Stimulated activated CD4-positive, alpha-beta T cell treated with anti-CD3 and anti-CD28 coated beads, TNF-alpha, amount 100 ng/mL, for 24 hours (primary cell): ENCODE results near the gene ZRANB1.

ENCODE experiments used
- DNase-seq, 3 experiments: peaks; one replicate each; pipeline ENCODE4 v3.0.0-alpha.2; 2020; ENCODE audit warnings: low read depth in 3 of 3

ZRANB1 gene

DNA sequence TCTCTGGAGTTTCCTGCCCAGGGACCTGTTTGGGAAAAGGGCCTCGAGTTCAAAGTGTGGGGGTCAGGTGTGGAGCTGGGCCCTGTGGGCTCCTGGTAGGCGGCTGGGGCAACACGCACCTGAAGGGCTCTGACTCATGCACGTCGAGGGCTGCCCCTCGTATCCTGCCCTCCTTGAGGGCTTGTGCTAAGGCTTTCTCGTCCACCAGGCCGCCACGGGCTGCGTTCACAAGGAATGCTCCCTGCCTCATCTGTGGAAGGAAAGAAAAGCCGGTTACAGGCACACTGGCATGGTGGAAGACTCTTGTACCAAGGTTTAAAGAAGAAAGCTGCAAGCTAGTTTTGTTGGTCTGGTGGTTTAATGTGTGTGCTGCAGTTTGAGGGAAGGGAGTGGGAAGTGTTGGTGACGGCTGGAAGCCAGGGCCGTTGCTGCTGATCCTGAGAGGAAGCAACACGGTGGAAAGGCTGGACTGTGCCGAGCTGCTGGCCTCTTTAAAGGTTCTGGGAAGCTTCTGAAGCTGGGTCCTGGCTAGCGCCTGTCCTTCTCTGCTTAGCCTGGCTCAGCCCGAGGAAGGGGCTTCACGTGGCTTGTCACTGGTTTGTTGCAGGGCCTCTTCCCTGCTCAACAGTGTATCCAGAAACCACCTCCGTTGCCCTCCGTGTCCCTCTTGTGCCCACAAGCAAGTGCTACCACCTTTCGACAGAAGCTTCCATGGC lies 52.0 kb downstream of the ZRANB1 start:
- no peak for DNase-seq

GRCh38 chr10:124994573-124995473 lies 52.9 kb downstream of the ZRANB1 start:
- no peak for DNase-seq

GRCh38 chr10:124995605-124996004 lies 53.7 kb downstream of the ZRANB1 start:
- no peak for DNase-seq

DNA sequence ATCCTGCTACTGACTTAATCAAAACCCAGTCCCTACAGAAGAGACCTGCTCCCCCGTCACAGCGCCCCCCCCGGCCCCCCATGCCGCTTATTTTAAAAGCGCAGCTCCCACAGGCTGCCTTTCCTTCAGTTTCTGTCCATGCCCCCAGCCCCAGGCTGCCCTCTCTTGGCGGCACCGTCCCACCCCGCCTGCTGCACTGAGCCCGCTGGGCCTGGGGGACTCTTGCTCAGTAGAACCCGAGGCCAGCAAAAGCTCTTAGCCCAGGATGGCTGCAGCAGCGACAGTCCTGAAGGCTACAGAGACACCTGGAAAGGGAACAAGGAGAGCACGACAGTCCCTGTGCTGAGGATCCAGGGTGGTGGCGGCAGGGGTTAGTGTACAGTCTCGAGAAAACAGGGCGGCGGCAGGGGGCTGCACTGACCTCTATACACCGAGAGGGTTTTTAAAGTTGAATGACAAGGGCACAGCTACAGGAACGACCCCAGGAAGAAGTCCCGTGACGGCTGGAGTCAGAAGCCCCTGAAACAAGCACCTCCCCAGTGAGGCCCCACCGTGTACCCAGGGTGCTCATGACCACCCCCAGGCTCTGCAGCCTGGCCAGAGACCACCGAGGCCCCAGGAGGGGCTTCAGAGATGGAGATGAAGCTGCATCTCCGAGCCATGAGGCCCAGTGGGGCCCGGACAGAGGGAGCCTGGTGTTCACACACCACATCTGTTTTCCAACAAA lies 54.4 kb downstream of the ZRANB1 start:
- DNase-seq, result no peak

DNA sequence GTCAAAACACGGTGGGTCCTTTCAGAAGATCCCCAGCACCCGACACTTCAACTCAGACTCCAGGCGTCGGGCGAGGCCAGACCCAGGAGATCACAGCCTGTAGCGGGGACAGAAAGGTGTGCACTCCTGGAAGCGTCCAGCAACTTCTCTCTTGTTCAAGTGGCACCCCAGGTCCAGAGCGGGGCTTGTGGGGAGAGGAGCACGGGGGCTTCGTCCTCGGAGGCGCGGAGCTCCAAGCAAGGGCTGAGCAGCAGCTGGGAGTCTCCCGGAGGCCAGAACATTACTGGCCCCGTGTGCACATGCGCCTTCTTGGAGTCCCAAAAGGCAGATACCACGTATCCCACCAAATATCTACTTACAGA lies 54.9 kb downstream of the ZRANB1 start:
- DNase-seq, result no peak

DNA sequence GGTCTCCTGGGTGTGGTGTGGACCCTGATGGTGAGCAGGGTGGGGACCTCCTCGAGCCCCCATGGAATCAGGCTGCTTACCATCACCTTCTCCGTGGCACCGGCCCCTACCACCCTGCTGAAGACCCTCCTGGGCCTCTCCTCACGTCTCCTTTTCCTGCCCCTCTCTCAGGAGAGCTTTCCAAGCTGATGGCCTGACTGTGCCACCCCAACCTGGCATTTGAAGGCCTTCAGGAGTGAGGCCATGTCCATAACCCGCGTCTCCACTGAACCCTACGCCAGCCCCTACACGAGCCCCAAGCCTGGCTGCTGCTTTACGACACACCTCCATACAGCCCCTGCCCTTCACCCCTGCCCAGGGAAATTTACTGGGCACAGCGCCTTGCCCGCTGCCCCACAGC lies 55.4 kb downstream of the ZRANB1 start:
- no peak for DNase-seq

GRCh38 chr10:124997771-124998623 lies 56.1 kb downstream of the ZRANB1 start:
- no peak for DNase-seq

- no peak for DNase-seq
These were observed 56.8 kb downstream of the ZRANB1 start for GRCh38 chr10:124998624-124999291.

DNA sequence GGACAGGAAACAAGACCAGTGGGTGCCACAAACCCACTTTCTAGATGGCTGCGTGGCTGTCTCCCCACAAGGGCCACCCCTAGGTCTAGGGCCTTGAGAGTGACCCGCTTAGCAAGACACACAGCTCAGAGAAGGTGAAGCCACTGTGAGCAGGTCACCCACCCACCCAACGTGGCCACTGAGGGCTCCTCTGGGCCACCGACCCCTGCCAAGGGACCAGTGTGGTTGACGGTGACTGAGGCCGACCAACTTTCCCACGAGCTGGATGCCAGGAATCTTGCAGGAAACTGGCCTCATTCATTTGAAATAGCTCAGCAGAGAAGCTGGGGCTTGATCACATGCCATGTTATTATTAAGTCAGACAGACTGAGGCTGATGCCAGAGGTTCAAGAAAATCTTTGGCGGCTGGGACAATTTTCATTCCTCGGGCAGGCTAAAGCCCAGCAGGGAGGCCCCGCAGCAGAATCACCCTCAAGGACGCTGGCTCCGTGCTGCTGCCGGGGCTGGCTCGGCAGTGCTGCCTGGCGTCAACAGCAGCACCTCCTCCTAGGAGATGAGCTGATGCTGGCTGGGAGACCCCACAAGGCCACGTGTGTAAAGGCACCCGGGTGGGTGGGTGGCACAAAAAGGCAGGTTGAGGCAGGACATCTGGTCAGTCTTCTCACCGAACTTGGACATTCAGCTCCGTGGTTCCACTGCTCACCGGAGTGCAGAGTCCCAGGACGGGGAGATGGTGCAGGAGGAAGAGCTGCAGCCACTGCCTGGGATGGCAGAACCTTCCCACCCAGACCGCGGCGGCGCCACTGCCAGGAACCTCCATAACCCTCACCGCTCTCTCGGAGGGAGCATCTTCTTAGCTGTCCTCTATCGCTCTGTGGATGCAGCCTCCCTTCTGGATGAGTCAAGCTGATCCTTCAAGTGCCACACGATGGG lies 57.8 kb downstream of the ZRANB1 start:
- DNase-seq, result no peak

DNA sequence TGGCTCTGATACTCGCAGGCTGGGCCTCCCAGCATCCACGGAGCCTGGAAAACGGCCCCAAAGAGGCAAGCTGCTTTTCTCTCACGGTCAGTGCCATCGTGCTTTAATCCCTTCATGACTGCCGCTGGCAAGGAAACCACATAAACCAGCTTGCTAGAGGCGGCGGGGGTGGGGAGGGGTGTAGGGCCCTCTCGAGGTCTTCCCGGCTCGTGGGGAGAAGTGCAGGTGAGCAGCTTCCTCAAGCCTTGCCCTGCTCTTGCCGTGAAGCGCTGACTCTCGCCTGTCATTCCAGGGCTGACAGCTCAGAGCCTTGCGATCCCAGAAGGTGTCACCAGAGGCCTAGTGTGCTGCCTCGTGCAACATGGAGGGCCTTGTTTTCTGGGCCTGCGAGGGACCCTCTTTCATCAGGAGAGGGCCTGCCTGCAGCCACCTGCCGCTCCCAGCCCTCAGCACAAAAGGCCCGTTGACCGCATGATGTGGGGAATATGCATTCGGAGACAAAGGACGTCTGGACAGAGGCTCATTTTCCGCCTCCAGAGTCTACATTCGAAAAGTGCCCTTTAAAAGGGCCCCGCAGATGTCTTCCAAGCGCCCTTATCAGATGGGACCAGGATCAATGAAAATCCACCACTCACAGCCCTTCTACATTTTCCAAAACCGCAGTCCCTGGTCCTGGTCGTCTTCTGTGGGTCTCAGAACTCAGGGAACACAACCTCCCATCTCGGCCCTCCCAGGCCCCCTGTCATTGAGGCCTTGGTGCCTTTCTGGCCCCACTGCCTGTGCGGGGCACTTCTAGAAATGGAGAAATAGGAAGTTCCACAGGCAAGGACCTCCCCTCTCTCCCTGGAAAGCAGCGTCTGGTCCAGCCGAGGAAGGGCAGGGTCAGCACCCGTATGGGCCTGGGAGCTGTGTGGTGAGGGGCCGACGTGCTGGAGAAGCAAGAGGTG lies 58.7 kb downstream of the ZRANB1 start:
- no peak for DNase-seq

DNA sequence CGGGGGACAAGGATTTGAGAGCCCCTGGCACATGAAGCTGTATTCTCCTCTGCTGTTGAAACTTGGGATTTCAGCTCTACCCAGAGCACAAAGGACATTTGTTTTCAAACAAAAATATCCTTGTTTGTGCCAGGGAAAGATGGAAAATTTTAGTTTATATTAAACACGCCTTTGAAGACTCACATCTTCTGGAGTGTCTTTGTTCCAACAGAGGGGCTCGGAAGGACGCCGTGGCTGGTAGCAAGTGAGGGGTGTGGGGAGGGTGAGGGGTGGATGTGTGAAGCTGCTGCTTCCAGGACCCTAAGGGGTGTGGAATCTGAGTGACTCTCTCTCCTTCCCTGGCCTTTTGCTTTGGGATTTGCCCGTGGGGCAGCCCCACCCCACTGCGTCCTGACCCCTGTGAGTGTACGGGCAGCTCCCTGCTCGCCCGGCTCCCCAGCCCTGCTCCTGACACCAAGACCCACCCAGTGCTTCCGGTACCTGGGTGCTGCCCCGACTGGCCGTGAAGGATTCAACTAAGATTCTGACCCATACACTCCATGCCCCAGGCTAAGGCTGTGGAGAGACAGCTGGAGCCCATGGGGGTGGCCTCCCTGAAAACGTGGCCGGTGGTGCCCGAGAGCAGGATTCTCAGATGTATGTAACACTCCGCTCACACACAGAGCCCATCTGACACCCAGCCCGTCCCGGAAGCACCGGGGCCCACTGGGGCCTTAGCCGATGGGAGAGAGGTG lies 59.6 kb downstream of the ZRANB1 start:
- DNase-seq, result no peak

GRCh38 chr10:125002047-125002422 lies 60.1 kb downstream of the ZRANB1 start:
- no peak for DNase-seq

DNA sequence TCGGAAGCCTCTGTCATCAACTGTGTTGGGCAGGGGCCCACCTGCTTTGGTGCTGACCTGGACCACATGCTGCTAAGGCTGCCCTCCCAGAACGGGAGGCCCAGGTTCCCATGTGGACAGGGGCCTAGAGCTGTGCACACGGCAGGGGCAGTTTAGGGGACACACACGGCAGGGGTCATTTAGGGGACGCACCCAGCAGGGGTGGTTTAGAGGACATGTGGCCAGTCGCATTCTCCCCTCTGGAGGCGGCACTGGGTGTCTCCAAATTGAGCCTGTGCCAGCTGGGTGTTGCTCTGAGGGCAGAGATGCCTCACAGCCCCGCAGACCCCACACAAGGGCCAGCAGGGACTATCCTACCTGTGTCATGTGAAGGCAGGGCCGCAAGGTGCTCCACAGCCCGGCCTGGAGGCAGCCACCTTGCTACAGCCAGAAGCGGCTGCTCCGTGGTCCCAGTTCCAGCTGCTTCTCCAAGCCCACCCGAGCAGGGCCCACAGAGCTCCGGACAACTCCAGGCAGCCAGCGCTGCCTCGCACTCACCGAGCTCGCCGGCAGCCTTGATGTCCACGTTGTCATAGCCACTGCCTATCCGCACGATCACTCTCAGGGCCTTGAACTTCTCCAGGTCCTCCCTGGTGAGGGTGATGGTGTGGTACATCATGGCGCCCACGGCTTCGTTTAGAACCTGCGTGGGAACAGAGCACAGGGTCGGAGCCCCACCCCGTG lies 60.7 kb downstream of the ZRANB1 start:
- no peak for DNase-seq

DNA sequence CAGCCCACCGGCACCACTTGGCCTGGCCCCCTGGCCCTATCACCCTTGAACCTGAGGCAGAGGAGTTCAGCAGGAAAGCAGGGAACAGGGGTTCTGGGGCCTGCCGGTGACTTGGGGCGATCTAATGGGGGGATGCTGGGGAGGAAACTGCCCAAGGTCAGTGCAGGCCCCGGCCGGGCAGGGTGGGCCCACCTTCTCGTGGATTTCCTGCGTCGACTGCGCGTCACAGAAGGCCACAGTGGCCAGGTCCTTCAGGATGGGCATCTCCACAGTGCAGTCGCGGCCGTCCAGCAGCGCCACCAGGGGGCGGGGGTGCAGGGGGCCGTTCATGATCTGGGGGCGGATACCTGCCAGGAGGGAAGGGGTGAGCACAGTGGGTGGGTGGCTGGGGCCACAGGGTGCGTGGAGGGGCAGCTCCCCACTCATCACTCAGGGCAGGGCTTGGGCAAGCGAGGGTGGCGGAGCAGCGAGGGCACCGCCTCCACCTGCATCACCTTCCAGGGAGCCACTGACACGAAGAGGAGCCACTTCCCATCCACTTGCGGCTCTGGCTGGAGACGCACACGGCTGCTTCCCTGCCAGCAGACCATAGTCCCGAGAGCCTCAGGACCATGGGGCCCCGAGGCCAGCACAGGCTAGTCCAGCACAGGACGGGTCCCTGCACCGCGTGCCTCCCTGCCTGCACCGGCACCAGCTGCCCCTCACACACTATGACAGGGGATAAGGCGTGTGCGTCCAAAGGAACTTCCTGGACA lies 61.4 kb downstream of the ZRANB1 start:
- DNase-seq, result no peak

- no peak for DNase-seq
These were observed 62.1 kb downstream of the ZRANB1 start for GRCh38 chr10:125003901-125004467.

DNA sequence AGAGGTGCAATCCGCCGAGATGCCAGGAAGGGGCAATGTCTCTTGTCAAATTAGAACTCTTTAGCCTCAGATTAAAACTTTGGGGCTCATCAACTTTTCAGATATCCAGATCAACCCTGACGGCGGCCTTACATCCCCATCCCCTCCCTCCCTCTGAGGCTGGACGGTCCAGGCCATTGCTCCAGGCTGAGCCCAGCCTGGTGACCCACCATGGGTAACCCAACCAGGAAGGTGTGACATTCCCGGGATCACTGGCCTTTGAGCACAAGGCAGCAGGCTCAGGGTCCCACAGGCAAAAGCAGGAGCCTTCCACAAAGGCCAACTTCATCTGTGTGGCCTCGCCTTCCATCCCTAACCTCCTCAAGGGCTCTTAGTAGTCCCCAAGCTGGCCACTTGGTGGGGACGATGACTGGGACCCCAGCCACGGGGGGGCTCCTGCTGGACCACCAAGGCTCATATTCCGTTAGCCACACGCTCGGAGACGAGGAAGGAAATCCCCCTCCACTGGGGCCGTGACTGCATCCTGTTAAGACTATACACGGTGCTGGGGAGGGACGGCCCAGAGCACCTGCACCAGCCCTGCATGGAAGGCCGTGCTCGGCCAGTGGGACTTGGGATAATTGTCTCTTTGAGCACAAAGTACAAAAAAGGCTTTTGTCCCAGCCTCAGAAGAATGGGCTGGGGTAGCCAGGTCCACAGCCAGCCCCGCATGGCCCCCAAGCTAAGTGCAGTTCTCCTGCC lies 62.8 kb downstream of the ZRANB1 start:
- DNase-seq, result no peak
